Left cardiac atrium (tissue), 4 donors: ENCODE data around the gene JUNB. TPM values are rescaled to one million over a fixed set of nuclear protein-coding genes. Genes with fewer than 3 reads are reported as not detected.

Experiments
- ATAC-seq, 2 donors: fragments of 200-7000 bp; cut with Tn5 transposase; one replicate each; pipeline ENCODE4 v1.9.1; 2020; ENCODE audit warnings: mild to moderate bottlenecking in 2 of 2, moderate library complexity in 2 of 2
- DNase-seq: peaks from one replicate; pipeline ENCODE4 v3.0.0-alpha.2; 2020
- intact Hi-C, 2 donors: fragments of 100-400 bp; cut with DNase I; formaldehyde crosslinking; loops; one replicate each; pipeline versions ENCODE4 v1.14.1 to v1.15.1; 2022 to 2023
- microRNA-seq, 2 donors: library from miRNA; unstranded; fragments of <30 nt; microRNA quantifications; one replicate each; pipeline ENCODE4 v1.2.0, GENCODE V29; 2020
- total RNA-seq, 2 donors: library from RNA; stranded (reverse); fragmentation: NEBNext Ultra II Directional; extraction: Animal tissue kit (Norgen Biotek cat#: 25700); gene quantifications; one replicate each; pipeline ENCODE4 v1.2.1, GENCODE V29; 2021
- donor health status: DM: no; HTN: yes; CAD: no.
- donor health status: DM: no; HTN: yes; CAD: no; lungs with severe emphysema.
- donor health status: DM: yes; HTN: yes; CAD: no.
- donor health status: Dilated cardiomyopathy.

Gene JUNB
- total RNA-seq, 2 donors from 2014 or later = 46.6 to 216 TPM

DNA sequence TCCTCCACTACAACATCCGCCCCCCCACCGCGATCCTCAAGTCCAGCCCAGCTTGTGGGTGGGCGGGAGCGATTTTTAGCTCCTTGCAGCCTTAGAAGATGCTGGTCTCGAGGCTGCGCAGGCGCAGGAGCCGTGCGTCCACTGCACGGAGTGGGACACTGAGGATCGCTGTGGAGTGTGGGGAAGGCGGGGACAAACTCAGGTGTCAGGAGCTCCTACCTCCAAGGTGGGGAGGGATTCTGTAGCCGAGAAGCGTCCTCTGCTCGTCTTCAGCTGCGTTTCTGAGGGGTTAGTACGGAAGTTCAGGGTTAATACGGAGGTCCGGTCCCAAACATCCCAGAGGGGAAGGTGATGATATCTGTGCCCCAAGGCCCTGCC is 43.3 kb downstream of the JUNB start, which contains the start of gene RTBDN:
Gene RTBDN, minus strand, starts transcription at position 14 of the 378 bp plus-strand sequence. CDS start 4,600 bp downstream, outside the sequence.
- no peak for DNase-seq
- intact Hi-C loops = no loop called here
- no peak for ATAC-seq

DNA sequence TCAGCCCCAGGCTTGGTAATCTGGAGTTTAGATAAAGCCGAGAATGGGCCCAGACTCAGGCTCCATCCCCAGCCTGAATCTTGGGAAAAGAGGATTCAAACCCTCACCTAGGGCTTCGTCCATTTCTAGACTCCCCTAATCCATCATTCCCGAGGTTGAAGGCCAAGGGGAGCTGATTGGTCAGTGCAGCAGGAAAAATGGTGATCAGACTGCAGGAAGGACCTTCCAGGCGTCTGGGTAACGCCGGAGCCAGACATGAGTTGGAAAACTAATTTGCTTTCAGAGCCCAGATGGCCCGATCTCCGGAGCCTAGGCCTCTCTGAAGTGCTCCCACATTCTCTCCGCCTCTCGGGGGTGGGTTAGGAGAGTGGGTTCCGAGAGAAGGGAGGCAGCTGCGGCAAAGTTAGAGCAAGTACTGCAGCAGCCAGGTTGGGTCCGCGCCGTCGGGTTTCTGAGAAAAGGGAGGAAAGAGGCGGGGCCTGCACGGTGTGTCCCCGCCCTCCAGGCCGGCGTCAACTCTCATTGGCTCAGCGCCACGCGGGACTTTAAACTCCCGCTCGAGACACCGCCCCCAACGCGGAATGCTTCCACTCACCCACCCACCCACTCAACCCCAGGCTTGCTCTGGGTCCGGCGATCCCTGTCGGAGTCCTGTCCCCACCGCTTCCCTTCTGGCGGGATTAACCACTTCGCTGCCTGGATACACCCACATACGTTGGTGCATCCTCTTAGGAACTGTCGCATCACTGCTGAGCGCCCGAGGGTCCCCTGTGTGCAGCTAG is 43.9 kb downstream of the JUNB start:
- ATAC-seq (no peak), DNase-seq (peak; percentile 41)
- intact Hi-C loops = no loop called here

DNA sequence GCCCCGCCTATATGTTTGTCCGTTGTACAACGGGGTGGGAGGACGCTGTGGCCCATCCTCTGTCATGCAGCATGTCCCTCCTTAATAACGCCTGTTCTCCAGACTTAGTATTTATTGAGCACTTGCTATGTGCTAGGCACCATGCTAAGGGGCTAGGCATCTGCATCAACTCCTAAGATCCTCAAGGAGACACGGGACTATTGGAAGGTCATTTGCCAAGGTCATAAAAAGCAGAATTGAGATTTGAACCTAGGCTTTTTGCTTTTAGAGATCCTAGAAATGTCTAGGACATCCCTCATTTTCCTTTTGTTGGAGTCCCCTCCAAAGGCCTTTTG is 45.2 kb downstream of the JUNB start:
- no peak for ATAC-seq
- intact Hi-C loops = no loop called here
- no peak for DNase-seq

DNA sequence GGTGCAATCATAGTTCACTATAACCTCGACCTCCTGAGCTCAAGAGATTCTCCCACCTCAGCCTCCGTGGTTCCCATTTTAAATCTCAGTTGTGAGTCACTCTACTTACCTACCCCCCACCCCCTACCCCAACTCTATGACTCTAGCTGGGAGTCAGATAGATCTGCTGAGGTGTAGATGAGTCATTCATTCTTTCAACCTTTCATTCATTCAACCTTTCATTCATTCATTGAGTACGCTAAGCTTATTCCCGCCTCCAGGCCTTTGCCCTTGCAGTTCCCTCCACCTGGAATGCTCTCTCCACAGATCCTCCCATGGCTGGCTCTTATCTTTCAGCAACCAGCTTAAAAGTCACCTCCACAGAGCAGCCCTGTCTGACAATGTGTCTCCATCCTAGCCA is 45.9 kb downstream of the JUNB start:
- intact Hi-C loops = no loop called here
- DNase-seq (no peak), ATAC-seq (no peak)

DNA sequence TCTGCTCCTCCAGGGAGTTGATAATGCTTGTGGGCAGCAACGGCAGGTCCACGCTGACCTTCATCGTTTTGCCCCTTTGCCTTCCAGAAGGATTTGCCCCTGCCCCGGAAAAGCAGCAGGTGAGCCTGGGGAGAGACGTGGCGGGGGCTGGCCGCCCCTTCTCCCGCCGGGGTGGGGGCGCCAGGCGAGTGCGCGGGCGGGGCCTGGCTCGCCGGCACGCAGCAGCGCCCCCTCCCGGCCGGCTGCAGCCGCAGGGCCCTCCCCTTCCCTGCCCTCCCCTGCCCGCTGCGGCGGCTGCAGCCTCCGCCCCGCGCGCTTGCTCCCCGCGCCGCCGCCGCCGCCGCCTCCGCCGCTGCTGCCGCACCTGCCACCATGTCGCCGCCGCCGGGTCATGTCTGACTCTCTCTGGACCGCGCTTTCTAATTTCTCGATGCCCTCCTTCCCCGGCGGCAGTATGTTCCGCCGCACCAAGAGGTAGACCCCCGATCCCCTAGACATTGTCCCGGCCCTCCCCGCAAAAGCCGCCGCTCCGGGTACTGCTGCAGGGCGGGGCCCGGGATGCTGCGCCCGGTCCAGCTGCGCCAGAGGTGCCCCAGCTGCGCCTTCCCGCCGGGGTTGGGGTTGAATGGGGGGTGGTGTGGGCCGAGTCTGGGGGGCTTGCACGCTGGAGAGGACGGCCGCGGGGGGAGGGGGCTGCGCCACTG is 47.0 kb downstream of the JUNB start, which contains the start of gene MAST1:
Gene MAST1, plus strand, starts transcription at position 334 of the 704 bp plus-strand sequence. Its CDS starts 58 bp downstream, at position 392.
- intact Hi-C loops = no loop called here
- peak; percentile 26 for DNase-seq
- peak; percentile 55 to 62 for ATAC-seq

DNA sequence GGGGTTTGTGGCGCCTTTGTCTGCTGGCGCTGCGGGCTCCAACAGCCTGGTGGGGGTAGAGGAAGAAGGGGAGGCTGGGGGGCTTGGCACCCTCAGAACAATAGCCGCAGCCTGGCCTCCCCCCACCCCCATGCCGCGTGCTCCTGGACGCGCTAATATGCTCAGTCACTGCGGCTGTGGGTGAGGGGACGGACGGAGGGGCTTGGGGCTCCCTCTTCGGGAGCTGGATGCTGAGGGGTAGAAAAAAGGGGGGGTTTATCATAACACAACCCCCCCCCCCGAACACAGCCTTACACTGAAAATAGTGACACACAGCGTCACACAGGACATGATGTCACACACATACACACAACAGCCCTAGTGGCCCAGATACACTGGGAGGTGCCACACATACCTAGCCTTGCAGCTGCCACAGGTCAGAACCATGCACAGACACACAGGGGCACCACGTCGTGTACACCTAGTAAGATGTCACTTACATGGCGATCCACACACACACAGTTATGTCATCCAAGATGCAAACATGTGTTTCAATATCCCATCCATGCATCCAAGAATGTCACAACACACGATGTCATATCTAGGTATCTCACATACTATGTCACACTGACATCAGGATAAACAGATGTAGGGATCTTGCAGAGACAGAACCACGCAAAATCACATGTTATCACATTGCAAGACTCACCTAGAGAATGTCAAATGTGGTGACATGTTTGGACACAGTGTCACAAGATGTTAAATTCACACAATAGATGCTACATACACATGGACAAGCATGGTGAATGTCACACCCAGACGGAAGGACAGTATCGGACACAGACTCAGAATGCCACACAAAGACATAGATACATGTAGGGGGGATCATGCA is 47.8 kb downstream of the JUNB start:
- intact Hi-C loops = no loop called here
- DNase-seq = no peak
- ATAC-seq = no peak

DNA sequence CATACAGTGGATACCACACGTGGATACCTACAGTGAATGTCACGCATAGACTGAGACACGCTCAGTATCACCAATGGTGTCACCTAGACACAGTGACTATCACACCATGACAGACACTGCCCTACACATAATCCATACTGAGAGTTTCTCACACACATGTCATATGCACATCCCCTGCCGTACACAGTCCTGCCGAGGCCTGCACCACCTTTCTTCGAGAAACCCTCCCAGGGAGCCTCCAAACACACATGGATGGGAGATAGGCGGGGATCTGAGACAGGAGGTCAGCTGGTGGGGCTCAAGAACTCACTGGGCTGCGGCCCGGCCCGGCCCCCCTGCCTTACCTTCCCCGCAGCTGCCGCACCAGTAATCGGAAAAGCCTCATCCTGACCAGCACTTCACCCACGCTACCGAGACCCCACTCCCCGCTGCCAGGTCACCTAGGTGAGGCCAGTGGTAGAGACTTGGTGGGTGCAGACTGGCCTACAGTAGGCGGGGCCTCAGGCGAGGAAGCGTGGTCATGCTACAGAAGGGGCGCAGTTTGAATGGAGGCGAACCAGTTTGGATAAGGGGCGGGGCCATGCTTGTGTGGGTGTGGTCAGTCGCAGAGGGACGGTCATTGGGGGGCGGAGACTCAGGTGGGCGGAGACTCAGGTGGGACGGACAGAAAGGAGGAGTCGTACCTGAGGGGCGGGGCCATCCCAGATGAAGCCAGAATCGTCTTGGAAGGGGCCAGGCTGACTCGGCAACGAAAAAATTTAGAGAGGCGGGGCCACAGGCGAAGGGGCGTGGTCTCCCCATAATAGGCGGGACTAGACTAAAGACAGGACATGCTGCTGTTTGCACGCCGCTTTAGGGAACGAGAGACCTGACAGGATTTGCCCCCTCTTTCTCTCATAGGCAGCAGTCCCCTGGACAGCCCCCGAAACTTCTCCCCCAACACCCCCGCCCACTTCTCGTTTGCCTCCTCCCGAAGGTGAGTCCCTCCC is 49.1 kb downstream of the JUNB start:
- intact Hi-C loops = loop anchor here in 1 of 2 donors (5.0 kb wide), 1 partner anchor 73 kb away; no protein-coding TSS in a partner anchor
- peak; percentile 64 for DNase-seq

DNA sequence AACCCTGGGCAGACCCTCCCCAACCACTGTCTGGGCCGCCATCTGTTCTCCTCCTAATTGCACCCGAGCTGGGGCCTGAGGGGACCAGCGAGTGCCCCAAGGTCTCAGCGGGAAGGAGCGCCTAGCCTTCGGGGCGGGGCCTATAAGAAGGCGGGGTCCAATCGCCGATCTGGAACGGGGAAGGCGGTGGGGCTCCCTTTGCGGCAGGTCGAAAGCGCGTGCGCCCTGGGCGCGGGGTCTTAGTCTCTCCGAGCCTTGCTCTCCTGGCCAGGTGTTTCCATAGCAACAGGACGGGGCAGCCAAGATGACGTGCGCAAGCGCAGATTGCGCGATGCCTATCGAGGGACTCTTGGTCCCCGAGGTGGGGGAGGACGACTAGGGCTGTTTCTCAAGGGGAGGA is 49.8 kb downstream of the JUNB start:
- ATAC-seq = peak in 1 of 2 donors; percentile 21
- intact Hi-C loops = loop anchor here in 1 of 2 donors (5.0 kb wide), 1 partner anchor 74 kb away; no protein-coding TSS in a partner anchor
- peak; percentile 32 for DNase-seq

More for the DNA sequence above, 49.1 kb downstream of the JUNB start:
- peak; percentile 39 to 80 for ATAC-seq

DNA sequence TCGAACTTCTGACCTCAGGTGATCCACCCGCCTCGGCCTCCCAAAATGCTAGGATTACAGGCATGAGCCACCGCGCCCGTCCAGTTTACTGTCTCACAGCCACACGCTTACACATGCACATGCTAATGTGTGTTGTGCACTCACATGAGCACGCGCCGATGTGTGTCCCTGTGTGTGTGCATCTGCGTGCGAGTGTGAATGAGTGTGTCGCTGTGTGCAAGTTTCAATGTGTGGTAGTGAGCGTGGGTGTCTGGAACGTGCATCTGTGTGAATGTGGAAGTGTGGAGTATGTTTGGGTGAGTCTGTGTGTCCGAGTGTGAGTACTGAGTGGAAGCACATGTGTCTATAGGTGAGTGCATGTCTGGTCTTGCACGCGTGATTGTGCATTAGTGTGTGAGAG is 51.2 kb downstream of the JUNB start:
- intact Hi-C loops = loop anchor here in 1 of 2 donors (5.0 kb wide), 1 partner anchor 75 kb away; no protein-coding TSS in a partner anchor
- no peak for ATAC-seq
- no peak for DNase-seq

Small RNAs within 50 kb of the gene (microRNA-seq; reads per million reads assigned to microRNA genes)
- gene MIR5684 = 0 reads per million in 2 donors

Other genes with a start within 250 kb of the JUNB start
- gene ZNF564, start 240.0 kb upstream of the JUNB start, total RNA-seq = 10 to 100 TPM in 1 of 2 donors, 1 to 10 TPM in 1; 7.7 to 11.9 TPM
- 1 to 10 TPM; 4.1 to 4.4 TPM for gene ZNF490, start 180.7 kb upstream of the JUNB start, total RNA-seq
- gene ZNF791, start 180.6 kb upstream of the JUNB start, total RNA-seq = 10 to 100 TPM; 18.9 to 21.5 TPM
- gene MAN2B1, start 124.7 kb upstream of the JUNB start, total RNA-seq = 10 to 100 TPM; 42.1 to 55.8 TPM
- 1 to 10 TPM; 7.8 to 8.0 TPM for gene WDR83, start 124.7 kb upstream of the JUNB start, total RNA-seq
- 10 to 100 TPM; 38.4 to 51.9 TPM for gene DHPS, start 109.6 kb upstream of the JUNB start, total RNA-seq
- gene GNG14, start 103.5 kb upstream of the JUNB start, total RNA-seq = not detected
- gene FBXW9, start 94.9 kb upstream of the JUNB start, total RNA-seq = 1 to 10 TPM; 1.4 to 2.3 TPM
- 10 to 100 TPM; 33.8 to 53.6 TPM for gene TNPO2, start 67.6 kb upstream of the JUNB start, total RNA-seq
- gene TRIR, start 56.8 kb upstream of the JUNB start, total RNA-seq = 100 to 1,000 TPM; 112 to 122 TPM
- gene GET3, start 54.0 kb upstream of the JUNB start, total RNA-seq = 10 to 100 TPM; 51.2 to 52.5 TPM
- gene BEST2, start 39.7 kb upstream of the JUNB start, total RNA-seq = not detected
- gene HOOK2, start 15.9 kb upstream of the JUNB start, total RNA-seq = 10 to 100 TPM; 16.8 to 28.8 TPM
- gene PRDX2, start 10.3 kb downstream of the JUNB start, total RNA-seq = 100 to 1,000 TPM; 525 to 629 TPM
- 1 to 10 TPM; 1.8 to 3.2 TPM for gene THSD8, start 10.6 kb downstream of the JUNB start, total RNA-seq
- 1 to 10 TPM; 5.6 to 8.1 TPM for gene RNASEH2A, start 15.1 kb downstream of the JUNB start, total RNA-seq
- gene RTBDN, start 43.1 kb downstream of the JUNB start, total RNA-seq = not detected
- gene MAST1, start 47.0 kb downstream of the JUNB start, total RNA-seq = under 1 TPM; 0.29 to 0.37 TPM
- 10 to 100 TPM; 19.9 to 23.6 TPM for gene DNASE2, start 90.0 kb downstream of the JUNB start, total RNA-seq
- gene KLF1, start 95.7 kb downstream of the JUNB start, total RNA-seq = not detected
- 10 to 100 TPM; 23.7 to 26.1 TPM for gene GCDH, start 99.7 kb downstream of the JUNB start, total RNA-seq
- gene SYCE2, start 127.8 kb downstream of the JUNB start, total RNA-seq = not detected
- gene FARSA, start 142.2 kb downstream of the JUNB start, total RNA-seq = 10 to 100 TPM; 31.8 to 49.1 TPM
- 100 to 1,000 TPM; 627 to 707 TPM for gene CALR, start 147.1 kb downstream of the JUNB start, total RNA-seq
- gene RAD23A, start 154.4 kb downstream of the JUNB start, total RNA-seq = 100 to 1,000 TPM; 113 to 131 TPM
- 10 to 100 TPM; 25.5 to 28.1 TPM for gene GADD45GIP1, start 165.7 kb downstream of the JUNB start, total RNA-seq
- 1 to 10 TPM; 5.2 to 7.0 TPM for gene DAND5, start 178.1 kb downstream of the JUNB start, total RNA-seq
- 100 to 1,000 TPM; 117 to 133 TPM for gene NFIX, start 204.0 kb downstream of the JUNB start, total RNA-seq